HEK293T (cell line): ENCODE results near the gene NDFIP1.

Experiments used
- ARNT ChIP-seq: fragments of 450-650 bp; IDR thresholded peaks from 2 replicates; pipeline ENCODE4 v1.6.1; 2017; ENCODE audit warnings: mild to moderate bottlenecking
- BHLHE40 ChIP-seq: fragments of 450-650 bp; IDR thresholded peaks from 2 replicates; pipeline ENCODE4 v1.6.1; 2016; ENCODE audit warnings: mild to moderate bottlenecking, moderate library complexity, borderline replicate concordance
- FOXA1 ChIP-seq: fragments of 450-650 bp; IDR thresholded peaks from 2 replicates; pipeline ENCODE4 v1.6.1; 2016; ENCODE audit warnings: mild to moderate bottlenecking
- FOXK2 ChIP-seq: fragments of 450-650 bp; IDR thresholded peaks from 2 replicates; pipeline ENCODE4 v1.6.1; 2016; ENCODE audit warnings: mild to moderate bottlenecking
- FOXM1 ChIP-seq: fragments of 450-650 bp; IDR thresholded peaks from 2 replicates; pipeline ENCODE4 v1.6.1; 2017; ENCODE audit warnings: mild to moderate bottlenecking, borderline replicate concordance
- HDGF ChIP-seq: fragments of 450-650 bp; IDR thresholded peaks from 2 replicates; pipeline ENCODE4 v1.6.1; 2017; ENCODE audit warnings: antibody characterized with exemption, borderline replicate concordance
- L3MBTL2 ChIP-seq: fragments of 450-650 bp; conservative IDR thresholded peaks from 2 replicates; pipeline ENCODE4 v1.6.1; 2016; ENCODE audit warnings: mild to moderate bottlenecking
- LEF1 ChIP-seq: fragments of 450-650 bp; IDR thresholded peaks from 2 replicates; pipeline ENCODE4 v1.6.1; 2017; ENCODE audit warnings: mild to moderate bottlenecking, borderline replicate concordance
- NFRKB ChIP-seq: fragments of 450-650 bp; IDR thresholded peaks from 2 replicates; pipeline ENCODE4 v1.6.1; 2016; ENCODE audit warnings: mild to moderate bottlenecking, moderate library complexity
- SP1 ChIP-seq: fragments of 450-650 bp; IDR thresholded peaks from 2 replicates; pipeline ENCODE4 v1.6.1; 2017
- SUZ12 ChIP-seq: fragments of 450-650 bp; IDR thresholded peaks from 2 replicates; pipeline ENCODE4 v1.6.1; 2016; ENCODE audit warnings: mild to moderate bottlenecking
- TARDBP ChIP-seq: fragments of 450-650 bp; IDR thresholded peaks from 2 replicates; pipeline ENCODE4 v1.6.1; 2016
- ZNF384 ChIP-seq: fragments of 450-650 bp; IDR thresholded peaks from 2 replicates; pipeline ENCODE4 v1.6.1; 2016
- TF ChIP-seq, protein P1 (sequence below): fragments of 450-650 bp; IDR thresholded peaks from 2 replicates; pipeline ENCODE4 v1.6.1; 2016

GRCh38 chr5:142178651-142179050 is 70.1 kb downstream of the NDFIP1 start:
- TF ChIP-seq FOXK2 (no peak), HDGF (no peak), SUZ12 (no peak), NFRKB (no peak), BHLHE40 (no peak), FOXM1 (no peak), SP1 (no peak), TARDBP (no peak), L3MBTL2 (no peak), FOXA1 (no peak), ARNT (no peak), ZNF384 (no peak), LEF1 (no peak)
- TF ChIP-seq, protein P1, sequence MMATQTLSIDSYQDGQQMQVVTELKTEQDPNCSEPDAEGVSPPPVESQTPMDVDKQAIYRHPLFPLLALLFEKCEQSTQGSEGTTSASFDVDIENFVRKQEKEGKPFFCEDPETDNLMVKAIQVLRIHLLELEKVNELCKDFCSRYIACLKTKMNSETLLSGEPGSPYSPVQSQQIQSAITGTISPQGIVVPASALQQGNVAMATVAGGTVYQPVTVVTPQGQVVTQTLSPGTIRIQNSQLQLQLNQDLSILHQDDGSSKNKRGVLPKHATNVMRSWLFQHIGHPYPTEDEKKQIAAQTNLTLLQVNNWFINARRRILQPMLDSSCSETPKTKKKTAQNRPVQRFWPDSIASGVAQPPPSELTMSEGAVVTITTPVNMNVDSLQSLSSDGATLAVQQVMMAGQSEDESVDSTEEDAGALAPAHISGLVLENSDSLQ, result no peak
